ENCODE results near the gene SPTLC2.
"Not testable (repeated sequence)": the region's sequence is repeated elsewhere in the genome, so short reads cannot be mapped to it uniquely, and the experiment has no call there.

Gene SPTLC2

DNA sequence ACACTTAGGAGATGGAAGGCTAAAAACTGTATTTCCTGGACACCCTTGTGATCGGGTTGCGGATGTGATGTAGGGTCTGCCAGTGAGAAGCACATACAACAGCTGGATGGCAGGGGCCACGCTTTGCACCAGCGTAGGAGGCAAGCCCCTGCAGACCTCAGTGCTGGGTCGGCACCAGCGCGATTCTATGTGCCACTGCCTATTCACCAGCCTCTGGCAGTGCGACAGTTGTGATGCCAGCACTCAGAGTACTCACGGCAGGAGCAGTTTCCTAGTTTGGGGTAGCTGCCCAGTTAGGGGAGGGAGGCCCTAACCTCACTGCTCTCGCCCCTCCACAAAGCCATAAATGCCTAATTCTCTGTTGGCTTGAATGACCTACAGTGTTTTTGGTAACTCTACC, 31.6 kb downstream of the SPTLC2 start:
- no peak for DNase-seq

DNA sequence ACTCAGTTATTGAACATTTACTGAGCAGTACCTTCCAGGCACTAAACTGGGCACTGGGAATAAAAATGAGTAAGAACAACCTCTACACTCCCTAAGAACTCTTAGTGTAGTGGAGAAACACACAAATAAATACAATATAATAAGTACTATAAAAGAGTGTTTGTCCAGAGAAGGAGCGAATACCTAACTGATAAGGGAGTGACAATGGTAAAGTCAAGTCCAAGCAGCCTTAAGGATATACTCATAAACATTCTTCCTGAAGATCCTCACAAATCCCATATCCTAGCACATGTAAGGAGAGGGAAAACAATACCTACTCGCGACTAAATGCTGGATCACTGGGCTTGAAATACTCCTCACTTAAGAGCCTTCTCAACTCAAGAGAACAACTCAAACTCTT, 32.8 kb downstream of the SPTLC2 start:
- no peak for DNase-seq

DNA sequence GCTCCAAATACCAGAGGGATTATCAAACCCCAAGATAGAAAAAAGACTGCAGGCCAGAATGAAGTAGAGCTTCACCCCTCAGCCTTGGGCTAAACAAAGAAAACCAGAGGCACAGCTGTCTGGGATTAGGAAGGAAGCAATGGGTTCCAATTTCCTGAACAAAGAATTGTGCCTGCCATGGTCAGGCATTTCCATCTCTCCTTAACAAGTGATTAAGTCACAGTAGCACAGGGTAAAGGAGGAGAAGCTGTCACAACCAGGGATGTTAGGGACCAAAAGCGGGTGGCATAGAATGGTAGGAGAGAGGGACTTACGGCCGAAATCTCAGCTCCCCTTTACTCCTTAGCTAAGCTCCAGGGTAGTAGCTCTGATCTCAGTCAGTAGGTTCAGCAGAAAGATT, 33.9 kb downstream of the SPTLC2 start:
- DNase-seq = no peak

DNA sequence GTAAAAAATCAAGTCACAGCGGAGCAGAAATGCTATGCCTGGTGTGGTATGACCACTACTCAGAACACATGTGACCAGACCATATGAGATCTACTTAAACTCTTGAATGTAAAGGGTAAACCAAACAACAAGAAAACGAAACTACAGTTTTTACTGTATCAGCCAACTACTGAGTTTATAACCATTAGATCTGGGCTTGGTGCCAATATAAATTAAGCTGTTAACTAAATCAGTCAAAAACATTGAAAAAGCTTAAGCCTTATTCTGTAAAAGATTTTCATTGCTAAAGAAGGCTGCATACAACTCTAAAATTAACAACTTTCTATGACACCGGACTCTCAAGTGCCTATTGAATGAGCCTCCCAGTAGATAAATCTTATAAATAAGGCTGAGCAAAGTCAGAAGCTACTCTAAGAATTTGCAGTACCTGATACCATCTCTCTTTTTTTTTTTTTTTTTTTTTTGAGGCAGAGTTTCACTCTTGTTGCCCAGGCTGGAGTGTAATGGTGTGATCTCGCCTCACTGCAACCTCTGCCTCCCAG, 35.4 kb downstream of the SPTLC2 start:
- peak; percentile 69 for DNase-seq

DNA sequence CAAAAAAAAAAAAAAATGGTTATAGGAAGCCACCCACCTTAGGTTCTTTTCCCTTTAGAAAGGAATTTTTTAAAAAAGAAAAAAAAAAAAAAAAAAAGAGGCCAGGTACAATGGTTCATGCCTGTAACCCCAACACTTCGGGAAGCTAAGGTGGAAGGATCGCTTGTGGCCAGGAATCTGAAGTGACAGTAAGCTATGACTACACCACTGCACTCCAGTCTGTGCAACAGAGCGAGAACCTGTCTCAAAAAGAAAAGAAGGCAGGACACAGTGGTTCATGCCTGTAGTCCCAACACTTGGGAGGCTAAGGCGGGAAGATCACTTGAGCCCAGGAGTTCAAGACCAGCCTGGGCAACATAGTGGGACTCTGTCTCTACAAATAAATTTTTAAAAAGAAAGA, 36.0 kb downstream of the SPTLC2 start:
- no peak for DNase-seq

DNA sequence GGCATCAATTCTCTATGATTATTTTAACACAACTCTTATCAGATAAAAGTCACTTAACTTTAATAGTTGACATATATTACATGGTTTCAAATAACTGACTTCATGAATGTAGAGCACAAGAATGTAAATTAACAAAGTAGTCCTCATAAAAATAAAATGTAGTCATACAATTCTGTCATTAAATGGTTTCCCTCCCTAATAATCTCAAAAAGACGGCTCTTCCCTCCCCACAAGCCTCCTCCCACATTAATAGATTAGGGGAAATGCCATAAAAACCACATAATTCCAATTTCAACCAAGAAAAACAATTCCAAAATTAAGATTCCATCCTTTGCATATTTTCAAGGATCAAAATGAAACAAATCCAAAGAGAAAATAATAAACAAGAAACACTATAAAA, 36.7 kb downstream of the SPTLC2 start:
- DNase-seq = peak; percentile 47

DNA sequence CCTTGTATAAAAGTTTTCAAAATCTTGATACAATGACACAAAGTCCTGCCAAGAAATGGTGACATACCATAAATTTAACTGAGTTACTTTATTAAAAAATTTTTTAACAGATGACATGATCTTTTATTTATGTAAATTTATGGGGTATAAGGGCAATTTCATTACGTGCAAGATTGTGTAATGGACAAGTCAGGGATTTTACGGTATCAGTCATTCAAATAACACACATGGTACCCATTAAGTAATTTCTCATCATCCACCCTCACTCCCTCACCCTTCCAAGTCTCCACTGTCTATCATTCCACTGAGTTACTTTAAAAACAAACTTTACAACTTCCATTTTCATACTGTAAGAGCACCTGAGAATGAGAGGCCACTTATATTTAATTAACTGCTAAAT, 37.4 kb downstream of the SPTLC2 start:
- DNase-seq = peak; percentile 65

DNA sequence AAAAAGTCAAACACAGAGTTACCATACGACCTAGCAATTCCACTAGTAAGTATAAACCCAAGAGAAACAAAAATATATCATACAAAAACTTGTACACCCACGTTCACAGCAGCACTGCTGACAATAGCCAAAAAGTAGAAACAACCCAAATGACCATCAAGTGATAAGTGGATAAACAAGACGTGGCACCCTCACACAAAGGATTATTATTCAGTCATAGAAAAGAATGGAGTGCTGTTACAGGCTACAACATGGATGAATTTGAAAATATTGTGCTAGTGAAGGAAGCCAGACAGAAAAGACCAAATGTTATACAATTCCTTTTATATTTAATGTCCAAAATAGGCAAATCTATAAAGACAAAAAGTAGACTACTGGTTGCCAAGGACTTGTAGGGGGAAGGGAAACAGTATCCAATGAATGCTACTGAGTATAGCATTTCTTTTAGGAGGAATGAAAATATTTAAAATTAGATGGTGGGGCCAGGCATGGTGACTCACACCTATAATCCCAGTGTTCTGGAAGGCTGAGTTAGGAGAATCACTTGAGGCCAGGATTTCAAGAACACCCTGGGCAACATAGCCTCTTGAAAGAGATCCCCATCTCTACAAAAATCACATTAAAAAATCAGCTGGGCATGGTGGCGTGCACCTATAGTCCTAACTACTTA, 41.9 kb downstream of the SPTLC2 start:
- peak; percentile 46 for DNase-seq

DNA sequence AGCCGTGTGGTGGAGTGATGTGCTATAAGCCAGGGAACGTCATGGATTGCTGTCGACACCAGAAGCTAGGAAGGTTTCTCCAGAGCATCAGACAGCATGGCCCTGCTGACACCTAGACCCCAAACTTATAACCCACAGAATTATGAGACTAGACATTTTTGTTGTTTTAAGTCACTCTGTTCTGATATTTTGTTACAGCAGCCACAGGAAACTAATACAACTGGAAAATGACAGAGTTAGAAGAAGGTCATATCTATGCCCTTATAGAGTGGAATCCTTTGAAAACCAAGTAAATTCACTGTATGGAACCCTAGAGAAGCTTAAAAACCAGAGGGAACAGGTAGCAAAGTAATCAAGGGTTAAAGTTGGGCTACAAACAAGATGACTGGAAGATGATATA, 42.5 kb downstream of the SPTLC2 start:
- DNase-seq = no peak

DNA sequence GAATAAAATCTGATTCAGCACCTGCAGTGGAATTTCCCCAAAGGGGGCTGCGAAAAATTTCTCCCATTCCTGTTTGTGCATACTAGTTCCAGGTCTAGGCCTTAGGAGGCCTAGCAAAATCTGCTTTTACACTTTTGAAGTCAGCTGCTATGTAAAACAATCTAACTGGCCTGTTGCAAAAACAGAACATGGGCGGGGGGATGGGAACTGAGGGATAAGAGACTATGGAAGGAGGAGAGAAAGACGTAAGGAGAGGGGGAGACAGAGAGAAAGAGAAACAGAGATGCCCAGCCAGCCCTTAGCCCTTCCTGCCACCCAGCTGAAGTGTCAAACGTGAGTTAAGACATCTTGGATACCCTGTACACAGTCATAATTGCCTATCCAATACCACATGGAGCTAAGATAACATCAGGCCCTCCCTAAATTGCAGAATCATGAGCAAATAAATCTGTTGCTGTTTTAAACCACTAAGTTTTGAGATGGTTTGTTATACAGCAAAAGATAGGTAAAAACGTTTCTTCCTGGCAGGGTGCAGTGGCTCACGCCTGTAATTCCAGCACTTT, 45.6 kb downstream of the SPTLC2 start:
- no peak for DNase-seq

DNA sequence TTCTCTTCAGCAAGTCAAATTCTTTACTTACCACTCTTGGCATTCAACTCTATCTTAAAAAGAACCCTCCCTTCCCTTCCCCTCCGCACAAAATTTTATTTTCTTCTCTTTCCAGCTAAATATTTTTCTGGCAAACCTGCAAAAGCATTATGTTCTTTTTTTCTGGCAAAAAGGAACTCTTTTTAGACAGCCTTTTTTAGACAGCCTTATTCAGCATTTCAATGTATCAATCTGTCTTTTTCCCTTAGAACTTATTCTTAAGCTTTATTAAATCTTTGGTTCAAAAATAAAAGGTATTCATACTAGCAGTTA, 50.5 kb downstream of the SPTLC2 start:
- no peak for DNase-seq

DNA sequence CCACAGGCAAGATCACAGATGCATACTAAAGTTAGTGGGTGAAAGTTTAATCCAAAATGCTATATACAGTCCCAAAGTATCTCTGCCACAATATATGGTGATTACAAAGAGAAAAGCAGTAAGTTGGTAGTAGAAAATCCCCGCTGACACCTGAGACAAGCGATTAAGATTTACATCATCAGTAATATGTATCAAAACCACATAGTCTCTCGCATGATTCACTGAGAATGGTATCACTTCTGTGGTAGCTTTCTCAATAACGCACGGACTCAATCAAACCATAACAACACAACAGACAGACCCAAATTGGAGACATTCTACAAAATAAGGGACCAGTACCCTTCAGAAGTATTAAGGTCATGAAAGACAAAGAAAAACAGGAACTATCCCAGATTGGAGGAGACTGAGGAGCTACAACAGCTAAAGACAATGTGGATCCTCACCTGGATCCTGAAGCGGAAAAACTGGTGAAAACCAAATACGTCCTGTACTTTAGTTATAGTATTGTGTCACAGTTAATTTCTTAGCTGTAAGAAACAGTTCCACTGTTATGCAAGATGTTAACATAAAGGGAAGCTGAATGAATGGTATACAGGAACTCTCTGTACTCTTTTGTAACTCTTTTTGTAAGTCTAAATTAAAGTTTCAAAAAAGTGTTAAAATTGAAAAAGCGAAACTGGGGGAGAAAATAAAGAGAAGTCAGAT, 51.0 kb downstream of the SPTLC2 start:
- DNase-seq = peak; percentile 29

DNA sequence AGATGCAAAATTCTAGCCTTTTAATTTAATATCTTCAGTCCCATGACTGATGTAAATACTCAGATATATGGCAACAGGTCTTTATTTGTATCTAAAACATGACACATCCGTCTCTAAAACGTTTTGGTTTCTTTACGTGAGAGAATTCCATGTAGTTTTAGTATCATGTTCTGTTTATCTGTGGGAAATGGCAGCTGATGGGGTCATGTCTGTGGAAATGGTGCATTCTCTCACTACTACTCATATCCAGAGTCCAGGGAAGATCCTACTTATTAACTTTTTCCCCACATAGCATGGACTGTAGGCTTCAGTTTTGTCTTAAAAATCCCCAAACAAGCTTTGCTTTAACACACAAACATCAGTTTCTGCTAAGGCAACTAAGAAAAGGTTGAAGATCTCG, 53.8 kb downstream of the SPTLC2 start:
- DNase-seq = peak; percentile 84

DNA sequence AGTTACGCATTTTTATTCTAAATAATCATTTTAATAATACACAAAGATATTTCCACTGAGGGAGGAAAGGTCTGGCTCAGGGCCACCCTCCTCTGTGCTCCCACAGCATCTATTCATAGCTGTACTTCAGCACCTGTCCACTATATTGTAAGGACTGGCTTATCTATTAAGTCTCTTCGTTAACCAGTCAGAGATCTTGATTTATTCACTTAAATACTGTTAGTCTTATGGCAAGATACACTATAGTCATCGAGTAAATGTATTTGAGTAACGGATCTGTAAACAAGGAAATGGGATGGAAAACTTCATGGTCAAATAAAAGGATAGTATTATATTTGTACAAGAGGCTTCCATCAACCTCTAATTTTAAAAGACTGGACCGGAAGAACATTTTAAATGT, 54.6 kb downstream of the SPTLC2 start:
- DNase-seq = no peak

DNA sequence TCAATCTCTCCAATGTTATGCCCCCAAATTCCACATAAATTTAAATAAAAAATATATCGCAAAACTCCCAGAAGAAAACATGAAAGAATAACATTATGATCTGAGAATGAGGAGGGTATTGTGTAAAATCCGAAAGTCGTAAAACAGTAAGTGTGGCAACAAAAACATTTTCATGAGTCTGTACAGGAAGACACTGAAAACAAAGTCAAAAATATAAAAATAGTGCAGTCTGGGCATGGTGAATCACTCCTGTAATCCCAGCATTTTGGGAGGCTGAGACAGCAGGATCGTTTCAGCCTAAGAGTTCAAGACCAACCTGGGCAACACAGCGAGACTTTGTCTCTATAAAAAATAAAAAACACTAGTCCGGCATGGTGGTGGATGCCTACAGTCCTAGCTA, 57.1 kb downstream of the SPTLC2 start:
- DNase-seq = no peak

DNA sequence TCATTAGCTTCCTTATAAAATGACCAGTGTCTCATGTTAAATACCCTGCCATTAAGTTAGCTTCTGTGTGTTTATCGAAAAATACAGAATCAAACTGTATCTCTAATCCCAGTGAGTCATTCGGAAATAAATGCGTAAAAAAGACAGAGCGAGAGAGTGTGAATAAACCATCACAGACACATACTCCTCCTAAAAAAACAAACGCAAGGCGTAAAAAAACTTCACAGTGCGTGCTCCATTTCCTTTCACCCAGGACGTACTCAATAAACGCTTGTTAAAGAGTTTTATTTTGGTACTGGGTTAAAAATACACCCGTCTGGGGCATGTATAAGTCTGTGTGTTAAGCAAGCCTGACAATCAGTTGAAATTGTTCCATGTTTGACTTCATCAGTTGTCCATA, 59.0 kb downstream of the SPTLC2 start:
- DNase-seq = no peak

DNA sequence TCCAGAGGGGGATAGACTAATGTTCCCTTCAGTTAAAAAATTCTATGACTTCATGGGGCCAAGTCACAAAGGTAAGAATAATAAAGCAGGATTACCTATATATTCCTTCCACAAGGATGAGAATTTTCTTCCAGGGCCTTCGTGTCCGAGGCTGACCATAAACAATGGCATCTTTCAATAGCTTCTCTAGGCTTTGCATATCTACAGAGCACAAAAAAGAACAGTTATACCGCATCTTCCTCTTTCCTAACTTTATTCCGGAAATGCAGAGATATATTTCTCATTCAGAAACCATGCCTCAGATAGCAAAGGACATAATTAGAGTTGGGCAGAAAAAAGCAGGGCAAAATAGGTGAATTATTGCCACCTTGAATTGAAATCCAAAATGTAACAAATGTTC, 59.5 kb downstream of the SPTLC2 start:
- no peak for DNase-seq

DNA sequence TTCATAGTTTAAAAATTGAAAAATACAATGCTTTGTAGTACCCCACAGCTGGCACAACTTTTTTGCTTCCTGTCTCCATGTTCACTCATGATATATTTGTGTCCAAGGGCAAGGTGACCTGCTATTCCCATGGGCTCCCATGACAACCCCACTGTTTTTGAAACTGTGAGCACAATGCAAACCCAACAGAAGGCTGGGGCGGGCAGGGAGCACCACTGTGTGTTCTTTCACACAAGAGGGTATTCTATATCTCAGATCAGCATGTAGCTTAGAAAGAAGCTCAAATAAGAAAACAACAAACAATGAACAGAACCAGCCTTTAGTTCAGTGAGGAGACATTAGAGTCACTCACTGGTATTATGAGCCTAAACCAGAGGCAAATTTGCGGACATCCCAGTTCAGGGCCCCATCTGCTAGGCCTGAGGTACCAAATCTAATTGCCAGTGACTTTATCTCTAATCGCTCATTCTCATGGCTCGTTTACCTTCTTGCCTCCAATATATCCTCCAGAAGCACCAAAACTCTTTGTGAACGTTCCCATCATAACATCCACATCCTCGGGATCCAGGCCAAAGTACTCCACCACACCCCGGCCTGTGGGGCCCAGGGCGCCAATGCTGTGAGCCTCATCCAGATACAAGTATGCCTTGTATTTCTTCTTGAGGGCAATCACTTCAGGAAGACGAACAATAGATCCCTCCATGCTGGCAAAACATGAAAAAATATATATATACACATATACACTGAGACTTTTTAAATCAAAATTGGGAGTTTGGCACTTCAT, 61.4 kb downstream of the SPTLC2 start:
- DNase-seq = no peak

DNA sequence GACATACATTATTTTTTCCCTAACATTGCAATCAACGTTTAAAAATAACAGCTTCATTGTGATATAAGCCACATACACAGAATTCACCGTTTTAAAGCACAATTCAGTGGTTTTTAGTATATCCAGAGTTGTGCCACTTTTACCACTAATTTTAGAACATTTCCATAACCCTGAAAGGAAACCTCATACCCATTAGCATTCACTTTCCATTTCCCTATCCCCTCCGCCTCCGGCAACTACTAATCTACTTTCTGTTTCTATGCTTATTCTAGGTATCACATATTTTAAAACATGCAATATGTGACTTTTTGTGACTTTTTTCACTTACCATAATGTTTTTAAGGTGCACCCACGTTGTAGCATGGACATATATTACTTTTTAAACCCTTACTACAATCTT, 62.2 kb downstream of the SPTLC2 start:
- DNase-seq = no peak

DNA sequence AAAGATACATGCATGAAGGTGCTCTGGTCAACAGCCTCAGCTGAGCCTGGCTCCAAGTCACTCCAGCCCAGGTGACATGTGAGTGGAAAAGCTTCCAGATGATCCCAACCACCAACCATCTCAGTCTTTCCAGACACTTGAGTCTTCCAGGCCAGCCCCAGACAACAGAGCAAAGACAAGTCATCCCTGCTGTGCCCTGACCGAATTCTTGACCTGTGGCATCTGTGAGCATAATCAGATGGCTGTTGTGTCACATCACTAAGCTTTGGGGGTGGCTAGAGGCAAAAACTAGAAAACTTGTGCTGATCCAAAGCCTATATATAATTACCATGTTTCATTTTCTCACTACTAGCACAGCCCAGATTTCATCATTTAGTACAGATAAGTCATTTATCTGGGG, 67.0 kb downstream of the SPTLC2 start:
- DNase-seq = no peak

DNA sequence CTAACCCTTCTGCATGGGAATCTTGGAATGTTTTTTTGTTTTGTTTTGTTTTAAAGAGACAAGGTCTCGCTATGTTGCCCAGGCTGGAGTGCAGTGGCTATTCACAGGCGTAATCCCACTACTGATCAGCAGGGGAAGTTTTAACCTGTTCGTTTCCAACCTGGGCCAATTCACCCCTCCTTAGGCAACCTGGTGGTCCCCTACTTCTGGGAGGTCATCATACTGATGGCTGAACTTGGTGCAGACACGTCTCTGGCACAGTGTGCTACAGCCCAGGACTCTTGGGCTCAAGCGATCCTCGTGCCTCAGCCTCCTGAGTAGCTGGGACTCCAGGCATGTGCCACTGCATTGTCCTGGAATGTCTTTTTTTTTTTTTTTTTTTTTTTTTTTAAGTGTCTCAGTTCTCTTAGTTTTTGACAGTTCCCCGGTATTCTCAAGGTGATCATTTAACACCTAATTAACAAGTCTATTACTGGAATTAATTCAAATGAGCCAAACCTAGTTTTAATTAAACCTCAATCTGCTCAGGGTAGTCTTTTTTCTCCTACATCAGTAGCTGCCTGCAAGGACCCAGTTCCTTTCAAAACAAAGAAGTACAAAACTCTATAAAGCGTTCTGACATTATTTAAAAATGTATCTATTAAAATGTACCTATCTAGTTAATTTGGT, 68.8 kb downstream of the SPTLC2 start:
- DNase-seq = no peak

DNA sequence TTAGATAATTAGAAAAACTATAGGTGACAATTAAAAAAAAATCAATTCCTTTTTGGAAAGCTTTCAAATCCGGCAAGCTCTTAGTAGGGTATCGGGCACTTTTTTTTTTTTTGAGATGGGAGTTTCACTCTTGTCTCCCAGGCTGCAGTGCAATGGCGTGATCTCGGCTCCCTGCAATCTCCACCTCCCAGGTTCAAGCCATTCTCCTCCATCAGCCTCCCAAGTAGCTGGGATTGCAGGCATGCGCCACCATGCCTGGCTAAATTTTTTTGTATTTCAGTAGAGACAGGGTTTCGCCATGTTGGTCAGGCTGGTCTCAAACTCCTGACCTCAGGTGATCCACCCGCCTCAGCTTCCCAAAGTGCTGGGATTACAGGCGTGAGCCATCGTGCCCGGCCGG, 71.3 kb downstream of the SPTLC2 start:
- not testable (repeated sequence) for DNase-seq

DNA sequence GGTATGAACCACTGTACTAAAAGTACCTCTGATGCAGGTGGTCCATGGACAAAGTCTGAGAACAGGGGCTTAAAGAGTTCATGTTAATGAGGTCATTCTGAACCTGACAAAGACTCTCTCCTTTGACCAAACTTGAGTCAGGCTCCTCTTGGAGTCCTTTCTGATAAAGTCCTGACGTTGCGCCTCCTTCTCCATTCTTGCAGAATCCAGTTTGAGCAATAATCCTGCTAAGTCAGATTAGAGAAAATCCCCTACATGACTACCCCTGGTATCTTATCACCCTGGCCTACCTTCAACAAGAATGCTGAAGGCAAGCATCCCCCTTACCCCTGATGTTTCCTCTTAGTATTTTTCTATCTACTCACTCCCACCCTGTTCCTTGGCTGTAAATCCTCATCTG, 71.9 kb downstream of the SPTLC2 start:
- no peak for DNase-seq

Measured in EL (cell line).